ENCODE results near the gene CHMP1B. TPM values are rescaled to one million over a fixed set of nuclear protein-coding genes. Genes with fewer than 3 reads are reported as not detected.
"Not testable (repeated sequence)": the region's sequence is repeated elsewhere in the genome, so short reads cannot be mapped to it uniquely, and the experiment has no call there.

CHMP1B gene
- total RNA-seq, 1 donor from 2014 or later = 78.7 TPM

- not testable (repeated sequence) for FAIRE-seq; DNase-seq (ENCODE audit: low spot score in 2 of 2)
Observed at GRCh38 chr18:11892438-11892837, 41.2 kb downstream of the CHMP1B start.

- no peak for DNase-seq (ENCODE audit: low spot score in 2 of 2)
- FAIRE-seq = no peak
Observed at GRCh38 chr18:11897781-11898180, 46.6 kb downstream of the CHMP1B start.

- no peak for DNase-seq (ENCODE audit: low spot score in 2 of 2)
- FAIRE-seq = no peak
Observed at GRCh38 chr18:11899063-11899462, 47.9 kb downstream of the CHMP1B start.

- FAIRE-seq = no peak
Observed at GRCh38 chr18:11901826-11902438, 50.7 kb downstream of the CHMP1B start.

GRCh38 chr18:11902522-11903292 lies 51.5 kb downstream of the CHMP1B start:
- no peak for DNase-seq (ENCODE audit: low spot score in 2 of 2)
- FAIRE-seq = no peak

More at GRCh38 chr18:11901826-11902438, 50.7 kb downstream of the CHMP1B start:
- no peak for DNase-seq (ENCODE audit: low spot score in 2 of 2)

Other genes with a start within 250 kb of the CHMP1B start
- not detected for gene SLC35G4, start 241.8 kb upstream of the CHMP1B start, total RNA-seq
- gene GNAL, start 162.1 kb upstream of the CHMP1B start, total RNA-seq = 92.9 TPM
- 16.3 TPM for gene MPPE1, start 56.9 kb downstream of the CHMP1B start, total RNA-seq
- gene IMPA2, start 130.1 kb downstream of the CHMP1B start, total RNA-seq = 2.9 TPM
- not detected for gene ANKRD62, start 242.4 kb downstream of the CHMP1B start, total RNA-seq